Measurements from ENCODE around the gene CCL22.

- TF ChIP-seq, protein P1, sequence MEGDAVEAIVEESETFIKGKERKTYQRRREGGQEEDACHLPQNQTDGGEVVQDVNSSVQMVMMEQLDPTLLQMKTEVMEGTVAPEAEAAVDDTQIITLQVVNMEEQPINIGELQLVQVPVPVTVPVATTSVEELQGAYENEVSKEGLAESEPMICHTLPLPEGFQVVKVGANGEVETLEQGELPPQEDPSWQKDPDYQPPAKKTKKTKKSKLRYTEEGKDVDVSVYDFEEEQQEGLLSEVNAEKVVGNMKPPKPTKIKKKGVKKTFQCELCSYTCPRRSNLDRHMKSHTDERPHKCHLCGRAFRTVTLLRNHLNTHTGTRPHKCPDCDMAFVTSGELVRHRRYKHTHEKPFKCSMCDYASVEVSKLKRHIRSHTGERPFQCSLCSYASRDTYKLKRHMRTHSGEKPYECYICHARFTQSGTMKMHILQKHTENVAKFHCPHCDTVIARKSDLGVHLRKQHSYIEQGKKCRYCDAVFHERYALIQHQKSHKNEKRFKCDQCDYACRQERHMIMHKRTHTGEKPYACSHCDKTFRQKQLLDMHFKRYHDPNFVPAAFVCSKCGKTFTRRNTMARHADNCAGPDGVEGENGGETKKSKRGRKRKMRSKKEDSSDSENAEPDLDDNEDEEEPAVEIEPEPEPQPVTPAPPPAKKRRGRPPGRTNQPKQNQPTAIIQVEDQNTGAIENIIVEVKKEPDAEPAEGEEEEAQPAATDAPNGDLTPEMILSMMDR (conservative IDR thresholded peaks at IDR 0.05; ENCODE audit: low read length), result no peak
- no peak for TF ChIP-seq EZH2phosphoT487 (IDR thresholded peaks at IDR 0.05; ENCODE audit: borderline replicate concordance)
These were observed 35.9 kb downstream of the CCL22 start for GRCh38 chr16:57394444-57394843.
